NCI-H1436 treated with DMSO at 0.1 percent for 48 hours (cell line): Measurements from ENCODE around the gene AUTS2.

Source experiments
- DNase-seq: peaks from one replicate; lab custom pipeline; 2025; lab: John Stamatoyannopoulos, UW

AUTS2 gene

GRCh38 chr7:69857014-69857413 is 258.7 kb downstream of the AUTS2 start:
- DNase-seq, result no peak

DNA sequence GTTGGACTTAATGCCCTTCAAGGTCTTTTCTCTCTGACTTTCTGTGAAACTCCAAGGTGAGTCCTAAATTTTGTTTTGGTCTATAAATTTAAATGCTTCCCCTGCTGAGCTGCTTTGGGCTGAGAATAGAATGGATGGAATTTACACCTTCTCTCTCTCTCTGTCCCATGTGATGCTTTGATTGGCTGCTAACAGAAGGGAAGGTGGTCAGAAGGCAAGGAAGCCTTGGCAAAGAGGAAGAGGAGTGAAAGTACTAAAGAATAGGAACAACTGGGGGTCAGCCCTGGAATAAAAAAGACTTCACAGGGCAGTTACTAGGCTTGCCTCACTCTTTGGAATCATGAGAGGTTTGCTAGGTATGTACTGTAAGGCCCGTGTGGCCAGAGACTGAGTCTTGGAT is 260.2 kb downstream of the AUTS2 start:
- no peak for DNase-seq

DNA sequence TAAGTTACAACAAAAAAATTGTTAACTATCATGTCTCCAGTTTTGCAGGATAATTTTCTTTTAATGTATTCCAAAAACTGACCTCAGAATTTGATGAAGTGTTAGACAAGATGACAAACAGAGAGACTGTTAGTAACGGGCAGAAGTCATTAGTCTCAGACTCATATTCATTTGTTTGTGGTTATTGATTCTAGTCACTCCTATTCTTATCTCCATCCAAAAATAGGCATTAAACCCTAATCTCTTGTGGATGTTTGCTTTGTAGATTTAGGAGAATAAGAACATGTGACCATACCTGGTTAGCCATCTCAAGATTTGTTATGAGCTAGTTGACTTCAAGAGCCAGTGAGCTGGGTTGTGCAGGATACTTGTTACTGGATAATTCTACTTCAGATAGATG is 261.1 kb downstream of the AUTS2 start:
- no peak for DNase-seq

DNA sequence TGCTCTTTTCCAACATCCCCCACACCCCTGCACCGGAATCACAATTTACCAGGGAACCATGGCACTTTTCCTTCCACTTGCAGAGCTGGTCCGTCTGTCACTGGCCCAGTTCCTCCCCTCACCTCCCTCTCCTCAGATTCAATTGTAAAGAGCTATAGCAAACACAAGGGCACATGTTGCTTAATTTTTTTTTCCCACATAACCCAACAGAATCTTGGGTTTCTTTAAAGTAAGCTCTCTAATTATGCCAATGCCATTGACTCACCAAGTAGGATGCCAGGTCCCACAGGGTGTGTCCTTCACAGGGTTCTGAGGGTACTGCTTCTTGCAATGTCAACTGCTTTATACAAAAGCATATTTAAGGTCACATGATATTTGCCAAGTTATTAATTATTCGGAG is 262.2 kb downstream of the AUTS2 start:
- DNase-seq, result no peak

GRCh38 chr7:69860941-69861622 is 262.8 kb downstream of the AUTS2 start:
- DNase-seq, result no peak

DNA sequence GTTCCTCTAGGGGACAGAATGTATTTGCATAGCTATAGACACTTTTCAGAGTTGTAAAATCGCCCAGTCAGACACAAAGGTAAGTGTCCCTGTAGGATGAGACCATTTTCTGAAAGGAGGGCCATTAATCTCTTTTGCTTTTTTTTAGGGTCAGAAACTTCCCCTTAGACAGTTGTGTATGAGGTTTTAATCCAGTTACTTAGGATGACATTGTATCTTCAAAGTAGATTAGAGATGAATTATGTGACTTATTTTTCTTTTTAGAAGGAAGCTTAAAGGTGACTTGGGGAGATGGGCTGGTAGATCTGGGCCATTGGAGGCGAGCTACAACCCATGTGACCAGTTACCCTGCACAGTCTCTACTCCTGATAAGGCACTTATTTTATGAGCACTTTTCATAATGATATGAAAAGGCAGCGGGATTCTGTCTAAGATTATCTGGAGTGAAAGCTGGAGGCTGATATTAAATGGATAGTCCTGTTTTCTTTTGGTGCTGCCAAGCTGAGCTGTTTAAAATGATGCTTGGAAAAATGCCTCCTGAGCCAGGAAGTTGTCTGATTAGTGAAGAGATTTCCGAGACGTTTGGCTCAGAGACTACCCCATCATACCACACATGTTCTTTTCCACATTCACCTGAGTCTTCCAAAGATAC is 264.3 kb downstream of the AUTS2 start:
- no peak for DNase-seq

DNA sequence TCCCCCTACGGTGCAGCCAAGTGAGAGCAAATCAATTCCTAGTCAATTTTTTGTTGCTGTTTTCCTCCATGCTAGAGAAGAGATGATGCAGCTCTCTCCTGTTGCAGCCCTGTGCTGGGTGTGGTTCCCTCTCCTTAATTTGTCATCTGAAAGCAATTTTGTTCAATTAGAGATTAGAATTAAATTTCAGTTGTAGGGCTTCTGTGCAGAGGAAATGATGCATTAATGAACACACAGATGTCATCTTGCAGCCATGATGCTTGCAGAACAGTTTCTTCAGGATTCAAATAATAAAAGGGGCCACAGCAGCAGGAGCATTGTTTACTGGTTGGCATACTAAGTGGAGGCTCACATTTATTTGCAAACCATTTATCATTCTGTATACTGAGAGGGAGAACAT is 266.0 kb downstream of the AUTS2 start:
- DNase-seq, result peak; percentile 85

GRCh38 chr7:69864822-69865221 is 266.5 kb downstream of the AUTS2 start:
- no peak for DNase-seq

DNA sequence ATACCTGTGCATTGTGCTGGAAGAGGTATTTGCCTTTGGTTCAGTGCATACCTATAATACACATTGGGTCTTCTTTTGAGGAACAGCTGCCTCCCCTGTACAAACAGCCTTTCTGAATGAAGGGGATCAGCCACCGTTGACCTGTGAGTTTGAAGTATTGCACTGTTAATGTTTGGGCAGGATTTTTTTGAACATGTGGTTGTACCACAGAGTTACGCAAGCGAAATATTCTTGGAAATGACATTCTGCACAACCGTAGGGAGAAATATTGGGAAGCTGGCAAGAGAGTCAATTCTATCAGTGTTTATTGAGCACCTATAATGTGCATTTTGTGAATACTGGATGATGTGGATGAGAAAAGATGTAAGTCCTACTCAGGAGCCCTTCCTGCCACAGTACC is 270.6 kb downstream of the AUTS2 start:
- DNase-seq, result no peak

DNA sequence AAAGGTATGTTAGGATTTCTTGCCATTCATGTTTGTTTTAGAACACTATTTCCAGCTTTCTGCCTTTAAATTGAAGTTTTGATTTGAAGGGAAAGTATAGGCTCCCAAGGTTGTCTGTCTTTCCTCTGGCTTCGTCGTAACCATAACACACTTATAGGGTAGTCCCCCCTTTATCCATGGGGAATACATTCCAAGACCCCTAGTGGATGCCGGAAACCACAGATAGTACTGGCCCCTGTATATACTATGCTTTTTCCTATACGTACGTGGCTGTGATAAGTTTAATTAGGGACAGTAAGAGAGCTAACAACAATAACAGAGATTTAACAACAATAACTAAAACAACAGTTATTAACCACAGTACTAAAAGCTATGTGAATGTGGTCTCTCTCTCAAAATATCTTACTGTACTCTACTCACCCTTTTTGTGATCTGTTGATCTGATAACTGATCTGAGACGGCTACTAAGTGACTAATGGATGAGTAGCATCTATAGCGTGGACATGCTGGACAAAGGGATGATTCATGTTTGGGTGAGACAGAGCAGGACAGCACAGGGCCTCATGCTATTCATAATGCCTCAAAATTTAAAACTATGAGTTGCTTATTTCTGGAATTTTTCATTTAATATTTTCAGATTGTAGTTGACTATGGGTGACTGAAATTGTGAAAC is 273.1 kb downstream of the AUTS2 start:
- no peak for DNase-seq

DNA sequence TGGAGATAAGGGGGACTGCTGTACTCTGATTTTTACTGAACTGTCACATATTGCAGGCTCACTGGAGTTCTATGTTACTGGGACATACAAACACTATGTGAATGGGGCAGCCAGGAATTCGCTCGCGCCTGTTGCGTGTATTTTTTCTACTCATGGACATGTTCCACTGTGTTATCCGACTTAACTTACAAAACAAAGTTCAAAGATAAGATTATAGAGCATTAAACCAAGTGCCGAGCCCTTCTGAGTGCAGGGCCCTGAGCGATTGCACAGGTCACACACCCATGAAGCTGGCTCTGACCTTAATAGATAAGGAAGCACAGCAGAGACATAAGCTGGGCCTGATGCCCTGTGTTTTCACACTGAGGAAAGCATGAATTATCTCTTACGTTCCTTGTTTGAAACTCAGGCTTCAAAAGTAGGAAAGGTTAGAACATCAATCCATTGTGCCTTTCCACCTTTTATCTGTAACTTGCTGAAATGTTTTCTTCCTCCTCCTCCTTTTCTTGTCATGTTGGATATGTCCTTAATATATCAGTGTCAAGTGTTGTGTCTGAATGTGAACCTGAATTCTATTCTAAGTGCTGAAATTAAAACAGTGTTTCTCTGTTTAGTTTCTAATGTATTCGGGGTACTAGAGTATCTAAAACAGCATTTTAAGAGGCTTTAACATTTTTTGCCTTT is 273.8 kb downstream of the AUTS2 start:
- DNase-seq, result no peak

- no peak for DNase-seq
Measured at GRCh38 chr7:69873512-69873911, 275.2 kb downstream of the AUTS2 start.

DNA sequence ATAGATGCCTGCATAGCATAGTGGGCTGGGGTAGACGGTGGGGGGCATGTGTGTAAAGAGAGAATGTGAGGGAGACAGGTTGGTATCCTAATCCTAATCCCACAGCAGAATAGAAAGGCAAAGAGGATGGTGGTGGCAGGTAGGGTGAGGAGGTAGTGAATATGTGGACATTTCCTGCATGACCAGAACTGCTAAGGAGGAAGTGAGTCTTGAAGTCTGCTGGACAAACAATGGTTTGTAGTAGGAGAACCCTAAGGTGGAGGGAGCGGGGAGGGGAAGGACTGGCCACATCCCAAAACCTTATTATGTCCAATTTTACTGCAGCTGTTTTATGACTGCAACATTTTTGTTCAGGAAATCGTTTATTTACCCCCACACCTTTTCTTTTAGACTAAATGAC is 279.7 kb downstream of the AUTS2 start:
- no peak for DNase-seq

DNA sequence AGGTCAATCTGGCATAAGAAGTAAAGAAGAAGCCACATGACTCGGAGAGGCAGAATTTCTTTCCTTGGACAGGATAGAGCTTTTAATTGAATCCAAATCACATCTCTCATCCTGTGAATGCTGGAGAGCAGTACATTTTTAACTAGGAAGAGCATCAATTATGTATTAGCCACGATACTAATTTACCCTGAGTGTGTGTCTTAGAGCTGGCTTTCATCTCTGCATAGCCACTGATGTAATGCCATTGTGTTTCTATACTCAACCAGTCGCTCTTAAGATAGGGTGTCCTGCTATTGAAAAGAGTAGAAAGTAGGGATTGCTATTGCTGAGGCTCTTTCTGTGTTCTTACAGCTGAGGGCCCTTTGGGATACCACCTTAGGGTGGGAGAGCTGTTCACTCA is 280.3 kb downstream of the AUTS2 start:
- DNase-seq, result no peak

DNA sequence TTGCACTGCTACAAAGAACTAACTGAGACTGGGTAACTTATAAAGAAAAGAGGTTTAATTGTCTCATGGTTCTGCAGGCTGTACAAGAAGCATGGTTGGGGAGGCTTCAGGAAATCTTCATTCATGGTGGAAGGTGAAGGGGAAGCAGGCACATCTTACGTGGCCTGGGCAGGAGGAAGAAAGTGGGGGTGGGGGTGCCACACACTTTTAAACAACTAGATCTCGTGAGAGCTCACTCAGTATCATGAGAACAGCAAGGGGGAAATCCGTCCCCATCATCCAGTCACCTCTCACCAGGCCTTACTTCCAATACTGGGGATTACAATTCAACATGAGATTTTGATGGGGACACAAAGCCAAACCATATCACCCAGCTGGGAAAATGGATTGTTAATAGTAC is 281.7 kb downstream of the AUTS2 start:
- no peak for DNase-seq

DNA sequence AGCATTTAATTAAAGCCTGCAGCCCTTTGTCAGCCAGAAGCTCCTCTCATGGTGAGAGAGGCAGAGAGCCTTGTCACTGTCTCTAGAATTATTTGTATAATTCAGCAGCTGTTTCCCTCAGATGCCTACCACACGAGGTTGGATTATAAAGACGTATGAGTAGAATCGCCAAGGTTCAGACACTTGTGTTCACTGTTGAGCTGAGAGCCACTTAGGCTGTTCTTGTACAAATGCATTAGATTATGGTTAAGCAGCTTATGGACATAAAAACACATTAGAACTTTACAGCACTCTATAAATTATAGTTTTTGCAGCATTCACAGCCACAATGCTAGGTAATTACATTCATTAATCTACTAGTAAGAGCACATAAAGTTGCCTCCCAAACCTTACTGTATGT is 282.6 kb downstream of the AUTS2 start:
- DNase-seq, result peak; percentile 97

DNA sequence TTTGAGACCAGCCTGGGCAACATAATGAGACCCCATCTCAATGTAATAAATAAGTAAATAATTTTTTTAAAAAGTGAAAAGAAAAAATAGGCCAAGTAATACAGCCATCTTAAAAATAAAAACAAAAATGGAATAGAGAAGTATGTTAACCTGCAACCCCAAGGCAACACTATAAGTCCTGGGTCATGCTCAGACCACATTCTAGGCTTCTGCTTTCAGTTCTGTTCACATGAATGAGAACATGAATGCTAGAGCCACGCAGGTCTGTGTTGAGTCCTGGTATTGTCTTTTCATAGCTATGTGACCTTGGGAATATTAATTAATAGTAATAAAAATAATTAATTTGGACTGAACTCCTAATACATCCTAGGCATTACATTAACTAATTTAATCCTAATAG is 284.0 kb downstream of the AUTS2 start:
- no peak for DNase-seq

- no peak for DNase-seq
Measured at GRCh38 chr7:69883399-69883891, 285.2 kb downstream of the AUTS2 start.

DNA sequence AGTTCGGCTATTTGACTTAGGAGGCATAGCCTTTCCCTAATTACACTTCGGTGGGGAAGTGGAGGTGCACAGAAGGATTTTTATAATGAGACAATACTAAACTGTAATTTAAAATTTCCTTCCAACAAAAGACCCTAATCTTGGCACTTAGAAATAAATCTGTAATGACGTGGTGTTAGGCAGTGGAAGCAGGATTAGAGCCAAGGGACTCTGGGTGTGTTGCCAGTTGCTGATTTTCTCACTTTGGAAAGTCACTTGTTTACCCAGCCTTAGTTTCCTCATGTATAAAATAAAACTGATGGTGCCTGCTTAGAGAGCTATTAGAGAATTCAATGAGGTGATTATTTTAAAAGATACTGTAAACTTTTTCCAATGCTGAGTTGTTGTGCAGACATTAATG is 287.2 kb downstream of the AUTS2 start:
- DNase-seq, result no peak

GRCh38 chr7:69889338-69889975 is 291.2 kb downstream of the AUTS2 start:
- DNase-seq, result no peak

GRCh38 chr7:69889976-69890351 is 291.7 kb downstream of the AUTS2 start:
- no peak for DNase-seq

DNA sequence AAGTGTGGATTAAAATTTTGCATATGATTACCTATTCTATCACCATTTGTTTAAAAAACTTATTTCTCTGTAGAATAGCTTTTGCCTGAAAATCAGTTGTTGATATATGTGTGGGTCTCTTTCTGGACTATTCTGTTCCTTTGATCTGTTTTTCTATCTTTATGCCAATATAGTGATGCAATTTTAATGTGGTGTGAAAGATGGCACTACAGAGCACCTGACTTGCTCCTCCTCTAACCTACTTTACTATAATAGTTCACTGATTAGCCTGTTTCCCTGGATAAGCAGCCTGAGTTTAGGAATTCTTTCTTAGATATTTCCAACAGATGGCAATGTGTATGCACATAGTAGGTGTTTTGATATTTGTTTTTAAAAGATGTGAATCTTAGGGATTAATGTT is 294.5 kb downstream of the AUTS2 start:
- DNase-seq, result no peak
